ENCODE data around the gene F8.

F8 gene

DNA sequence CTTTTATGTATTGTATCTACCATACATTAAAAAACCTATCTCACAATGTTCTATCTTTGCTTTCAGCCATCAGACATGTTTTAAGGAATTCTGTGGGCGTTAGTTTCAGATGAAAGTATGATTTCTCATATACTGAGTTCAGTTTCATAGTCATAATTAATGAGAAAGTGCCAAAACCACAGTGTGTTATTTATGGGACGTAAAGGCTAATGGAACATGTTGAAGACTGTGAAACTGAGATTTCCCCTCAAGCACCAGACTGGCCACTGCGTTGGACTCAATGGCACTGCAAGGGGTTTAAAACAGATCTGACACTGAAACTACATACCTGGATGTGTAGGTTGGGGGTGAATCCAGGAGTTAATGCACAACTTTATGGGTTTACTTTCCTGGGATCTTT is 32.0 kb downstream of the F8 start:
- H3K27me3 ChIP-seq: no peaks in the 10 kb centered on the region
- TF ChIP-seq, protein P1, sequence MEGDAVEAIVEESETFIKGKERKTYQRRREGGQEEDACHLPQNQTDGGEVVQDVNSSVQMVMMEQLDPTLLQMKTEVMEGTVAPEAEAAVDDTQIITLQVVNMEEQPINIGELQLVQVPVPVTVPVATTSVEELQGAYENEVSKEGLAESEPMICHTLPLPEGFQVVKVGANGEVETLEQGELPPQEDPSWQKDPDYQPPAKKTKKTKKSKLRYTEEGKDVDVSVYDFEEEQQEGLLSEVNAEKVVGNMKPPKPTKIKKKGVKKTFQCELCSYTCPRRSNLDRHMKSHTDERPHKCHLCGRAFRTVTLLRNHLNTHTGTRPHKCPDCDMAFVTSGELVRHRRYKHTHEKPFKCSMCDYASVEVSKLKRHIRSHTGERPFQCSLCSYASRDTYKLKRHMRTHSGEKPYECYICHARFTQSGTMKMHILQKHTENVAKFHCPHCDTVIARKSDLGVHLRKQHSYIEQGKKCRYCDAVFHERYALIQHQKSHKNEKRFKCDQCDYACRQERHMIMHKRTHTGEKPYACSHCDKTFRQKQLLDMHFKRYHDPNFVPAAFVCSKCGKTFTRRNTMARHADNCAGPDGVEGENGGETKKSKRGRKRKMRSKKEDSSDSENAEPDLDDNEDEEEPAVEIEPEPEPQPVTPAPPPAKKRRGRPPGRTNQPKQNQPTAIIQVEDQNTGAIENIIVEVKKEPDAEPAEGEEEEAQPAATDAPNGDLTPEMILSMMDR (IDR thresholded peaks at IDR 0.05): no peak

DNA sequence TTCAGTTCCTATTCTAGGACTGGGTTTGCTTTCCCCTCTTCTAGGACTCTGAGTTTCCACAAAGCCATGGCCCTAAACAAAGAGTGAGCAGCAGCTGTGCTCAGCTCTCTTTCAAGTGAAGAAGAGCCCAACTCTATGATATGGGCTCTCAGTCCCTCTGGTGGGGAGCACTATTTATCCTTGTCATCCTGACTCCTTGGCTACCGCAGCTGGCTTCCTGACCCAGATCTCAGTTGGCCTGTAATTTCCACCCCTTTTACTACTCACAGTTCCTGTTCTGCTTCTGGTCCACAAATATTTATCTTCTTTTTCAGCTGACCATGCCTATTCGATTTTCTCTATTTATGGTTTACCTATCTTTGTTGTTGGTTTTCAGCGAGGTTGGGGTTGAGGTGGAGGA is 33.8 kb downstream of the F8 start:
- Histone ChIP-seq H3K36me3 (no peaks in the 10 kb centered on the region), H3K9me3 (no peaks in the 10 kb centered on the region), H3K4me1 (ENCODE audit: control insufficient read depth in 1 of 2, insufficient read depth in 1 of 2, low read depth in 1 of 2, low read length in 1 of 2) (no peaks in the 10 kb centered on the region), H3K4me3 (ENCODE audit: low read depth in 1 of 2, low read length in 1 of 2) (no peak overlapping the region), H3K27me3 (no peaks in the 10 kb centered on the region), H3K27ac (no peak overlapping the region)
- TF ChIP-seq, protein P1 (IDR thresholded peaks at IDR 0.05): no peak

More for the DNA sequence above, 32.0 kb downstream of the F8 start:
- H3K36me3 ChIP-seq: no peaks in the 10 kb centered on the region
- H3K4me1 ChIP-seq (ENCODE audit: control insufficient read depth in 1 of 2, insufficient read depth in 1 of 2, low read depth in 1 of 2, low read length in 1 of 2): no peaks in the 10 kb centered on the region
- no peak overlapping the region for H3K27ac ChIP-seq
- no peaks in the 10 kb centered on the region for H3K9me3 ChIP-seq
- H3K4me3 ChIP-seq (ENCODE audit: low read depth in 1 of 2, low read length in 1 of 2): no peak overlapping the region

DNA sequence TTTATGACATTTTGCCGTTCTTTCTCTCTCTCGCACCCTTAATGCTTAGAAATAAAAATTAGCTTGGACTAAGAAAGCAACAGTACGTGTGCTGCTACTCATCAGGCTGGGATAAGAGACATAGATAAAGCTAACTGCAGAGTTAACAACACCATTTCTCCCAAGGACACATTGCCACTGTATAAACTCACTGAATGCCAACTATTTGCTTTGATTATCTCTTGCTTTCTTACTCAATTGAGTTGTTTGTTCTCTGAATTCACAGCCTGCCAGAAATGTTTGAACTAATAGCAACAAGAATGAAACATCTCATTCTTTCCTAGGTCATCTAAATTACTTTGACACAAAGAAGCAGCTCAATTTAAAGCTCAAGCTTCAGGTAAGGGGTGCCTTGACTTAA is 34.6 kb downstream of the F8 start:
- no peaks in the 10 kb centered on the region for H3K36me3 ChIP-seq
- H3K4me1 ChIP-seq (ENCODE audit: control insufficient read depth in 1 of 2, insufficient read depth in 1 of 2, low read depth in 1 of 2, low read length in 1 of 2): no peaks in the 10 kb centered on the region
- TF ChIP-seq, protein P1 (IDR thresholded peaks at IDR 0.05): no peak
- H3K4me3 ChIP-seq (ENCODE audit: low read depth in 1 of 2, low read length in 1 of 2): no peak overlapping the region
- no peaks in the 10 kb centered on the region for H3K9me3 ChIP-seq
- H3K27ac ChIP-seq: no peak overlapping the region
- H3K27me3 ChIP-seq: no peaks in the 10 kb centered on the region

DNA sequence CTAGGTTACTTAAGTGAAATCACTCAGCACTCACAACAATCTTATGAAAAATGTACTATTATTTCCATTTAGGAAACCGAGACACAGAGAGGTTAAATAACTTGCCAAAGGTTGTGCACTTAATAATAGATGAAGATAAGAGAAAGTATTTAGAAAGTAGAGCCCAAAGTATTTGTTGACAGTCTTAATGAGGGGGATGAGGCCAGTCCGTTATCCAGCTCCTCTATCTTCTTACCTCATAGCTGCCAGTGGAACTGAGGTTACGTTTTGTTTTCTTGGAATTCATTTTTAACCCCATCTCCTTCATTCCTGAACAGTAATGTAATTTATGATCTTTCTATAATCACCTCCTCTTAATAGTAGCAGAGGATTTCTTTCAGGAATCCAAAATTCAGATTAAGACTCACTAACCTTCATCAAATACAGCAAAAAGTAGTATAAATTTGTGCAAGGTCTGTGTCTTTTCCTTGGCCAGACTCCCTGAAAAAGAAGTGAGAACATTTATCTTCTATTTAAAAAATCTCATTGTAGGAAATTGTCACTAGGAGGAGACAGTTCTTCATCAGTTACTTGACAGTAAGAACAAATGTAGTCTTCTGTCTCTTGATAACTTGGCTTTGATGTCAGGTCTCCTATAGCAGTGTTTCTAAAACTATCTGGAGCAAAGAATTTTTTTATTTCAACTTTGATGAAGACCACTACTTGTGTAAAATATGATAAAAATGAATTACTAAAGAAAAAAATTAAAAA is 35.5 kb downstream of the F8 start:
- no peak overlapping the region for H3K27ac ChIP-seq
- H3K36me3 ChIP-seq: no peaks in the 10 kb centered on the region
- H3K9me3 ChIP-seq: no peaks in the 10 kb centered on the region
- no peaks in the 10 kb centered on the region for H3K27me3 ChIP-seq
- no peaks in the 10 kb centered on the region for H3K4me1 ChIP-seq (ENCODE audit: control insufficient read depth in 1 of 2, insufficient read depth in 1 of 2, low read depth in 1 of 2, low read length in 1 of 2)
- TF ChIP-seq, protein P1 (IDR thresholded peaks at IDR 0.05): no peak
- H3K4me3 ChIP-seq (ENCODE audit: low read depth in 1 of 2, low read length in 1 of 2): no peak overlapping the region

DNA sequence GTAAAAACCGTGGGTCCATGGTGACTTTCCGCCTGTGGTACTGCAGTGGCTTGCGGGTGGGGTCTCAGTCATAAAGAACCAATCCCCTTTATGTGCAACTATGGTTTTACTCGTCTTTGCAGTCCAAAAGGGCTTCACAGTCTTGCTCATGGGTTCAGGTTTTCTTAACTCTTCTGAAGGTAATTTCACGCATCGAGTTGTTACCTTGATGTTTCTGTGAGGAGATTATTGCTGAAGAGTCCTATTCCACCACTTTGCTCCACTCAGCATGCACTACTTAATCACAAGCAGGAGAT is 41.5 kb downstream of the F8 start:
- Histone ChIP-seq H3K4me3 (ENCODE audit: low read depth in 1 of 2, low read length in 1 of 2) (no peak overlapping the region), H3K27ac (no peak overlapping the region)
- TF ChIP-seq, protein P1 (IDR thresholded peaks at IDR 0.05): no peak

More for the DNA sequence above, 41.5 kb downstream of the F8 start:
- Histone ChIP-seq H3K9me3 (no peaks in the 10 kb centered on the region), H3K4me1 (ENCODE audit: control insufficient read depth in 1 of 2, insufficient read depth in 1 of 2, low read depth in 1 of 2, low read length in 1 of 2) (peaks cover 5 to 17% of the 10 kb centered on the region in 2 experiments), H3K36me3 (no peaks in the 10 kb centered on the region), H3K27me3 (no peaks in the 10 kb centered on the region)

Data from neutrophil (primary cell).